H9 (cell line): ENCODE results near the gene HTR1A. TPM values are rescaled to one million over a fixed set of nuclear protein-coding genes. Genes with fewer than 3 reads are reported as not detected.

Experiments used
- DNase-seq: peaks from one replicate; pipeline ENCODE4 v3.0.0-alpha.2; 2017
- H2AFZ ChIP-seq: one replicate; pipeline ENCODE4 v1.6.1; 2013; ENCODE audit warnings: mild to moderate bottlenecking, low read length, control low read depth, moderate library complexity
- H2AK5ac ChIP-seq: 2 replicates; pipeline ENCODE4 v1.6.1; 2013; ENCODE audit warnings: low read length, control low read depth, mixed read lengths; ENCODE audit not compliant: insufficient read length
- H2BK120ac ChIP-seq: one replicate; pipeline ENCODE4 v1.6.1; 2013; ENCODE audit warnings: low read depth, mild to moderate bottlenecking, low read length, control low read depth, inconsistent platforms; ENCODE audit not compliant: poor library complexity, severe bottlenecking
- H2BK12ac ChIP-seq: 2 replicates; pipeline ENCODE4 v1.6.1; 2013; ENCODE audit warnings: low read length, control low read depth, mixed read lengths, low read depth; ENCODE audit not compliant: insufficient read length
- H2BK15ac ChIP-seq: 2 replicates; pipeline ENCODE4 v1.6.1; 2013; ENCODE audit warnings: low read depth, low read length, control low read depth
- H2BK20ac ChIP-seq: one replicate; pipeline ENCODE4 v1.6.1; 2013; ENCODE audit warnings: low read depth, mild to moderate bottlenecking, low read length, control low read depth, inconsistent platforms; ENCODE audit not compliant: poor library complexity, severe bottlenecking
- H2BK5ac ChIP-seq: 2 replicates; pipeline ENCODE4 v1.6.1; 2013; ENCODE audit warnings: low read length, control low read depth, mixed read lengths; ENCODE audit not compliant: insufficient read length
- H3K14ac ChIP-seq: 2 replicates; pipeline ENCODE4 v1.6.1; 2013; ENCODE audit warnings: low read length, control low read depth; ENCODE audit not compliant: insufficient read depth
- H3K18ac ChIP-seq: 2 replicates; pipeline ENCODE4 v1.6.1; 2013; ENCODE audit warnings: low read depth, mild to moderate bottlenecking, mixed read lengths, low read length, control low read depth; ENCODE audit not compliant: insufficient read length
- H3K23ac ChIP-seq: 2 replicates; pipeline ENCODE4 v1.6.1; 2013; ENCODE audit warnings: low read length, control low read depth, mixed read lengths, low read depth; ENCODE audit not compliant: insufficient read length
- H3K23me2 ChIP-seq: 2 replicates; pipeline ENCODE4 v1.6.1; 2013; ENCODE audit warnings: low read depth, mild to moderate bottlenecking, mixed read lengths, low read length, control low read depth; ENCODE audit not compliant: insufficient read length, poor library complexity, severe bottlenecking
- H3K27ac ChIP-seq: 2 replicates; pipeline ENCODE4 v1.5.1; 2013; ENCODE audit warnings: low read length, control low read depth, mixed read lengths, low read depth; ENCODE audit not compliant: insufficient read length
- H3K27me3 ChIP-seq: 2 replicates; pipeline ENCODE4 v1.6.1; 2013; ENCODE audit warnings: low read length, control low read depth, inconsistent platforms; ENCODE audit not compliant: insufficient read depth
- H3K4ac ChIP-seq: 2 replicates; pipeline ENCODE4 v1.6.1; 2013; ENCODE audit warnings: low read depth, mild to moderate bottlenecking, control low read depth, inconsistent platforms, low read length, moderate library complexity
- H3K4me1 ChIP-seq: 2 replicates; pipeline ENCODE4 v1.6.1; 2013; ENCODE audit warnings: low read length, control low read depth, inconsistent platforms; ENCODE audit not compliant: insufficient read depth
- H3K4me2 ChIP-seq: 2 replicates; pipeline ENCODE4 v1.6.1; 2013; ENCODE audit warnings: low read length, control low read depth, mixed read lengths; ENCODE audit not compliant: insufficient read length, insufficient read depth
- H3K56ac ChIP-seq: 2 replicates; pipeline ENCODE4 v1.6.1; 2013; ENCODE audit warnings: low read depth, mild to moderate bottlenecking, mixed read lengths, low read length, control low read depth; ENCODE audit not compliant: insufficient read length
- H3K79me1 ChIP-seq: 2 replicates; pipeline ENCODE4 v1.6.1; 2013; ENCODE audit warnings: low read depth, mild to moderate bottlenecking, moderate library complexity, low read length, control low read depth, inconsistent platforms; ENCODE audit not compliant: insufficient read depth, poor library complexity, severe bottlenecking
- H3K79me2 ChIP-seq: 2 replicates; pipeline ENCODE4 v1.6.1; 2013; ENCODE audit warnings: low read length, control low read depth, inconsistent platforms; ENCODE audit not compliant: insufficient read depth
- H3K9ac ChIP-seq: 2 replicates; pipeline ENCODE4 v1.6.1; 2013; ENCODE audit warnings: low read length, control low read depth, mixed read lengths; ENCODE audit not compliant: insufficient read length; ENCODE audit errors: extremely low read depth
- H3K9me3 ChIP-seq: one replicate; pipeline ENCODE4 v1.6.1; 2013; ENCODE audit warnings: low read depth, low read length, inconsistent platforms; ENCODE audit not compliant: control insufficient read depth
- H3T11ph ChIP-seq: one replicate; pipeline ENCODE4 v1.6.1; 2013; ENCODE audit warnings: mild to moderate bottlenecking, low read length, control low read depth, inconsistent platforms
- H4K20me1 ChIP-seq: one replicate; pipeline ENCODE4 v1.6.1; 2013; ENCODE audit not compliant: control insufficient read depth, insufficient read length, insufficient read depth
- H4K5ac ChIP-seq: 2 replicates; pipeline ENCODE4 v1.6.1; 2013; ENCODE audit warnings: low read depth, mild to moderate bottlenecking, mixed read lengths, low read length, control low read depth; ENCODE audit not compliant: insufficient read length
- H4K8ac ChIP-seq: replicated peaks from 2 replicates; pipeline ENCODE4 v1.6.1; 2013; ENCODE audit warnings: low read length, control low read depth, mixed read lengths, low read depth; ENCODE audit not compliant: insufficient read length
- H4K91ac ChIP-seq: 2 replicates; pipeline ENCODE4 v1.6.1; 2013; ENCODE audit warnings: low read depth, mild to moderate bottlenecking, moderate library complexity, mixed read lengths, low read length, control low read depth; ENCODE audit not compliant: insufficient read length
- H3K27ac Mint-ChIP-seq, 3 experiments: 2 replicates in 2 of 3; 3 replicates in 1 of 3; pipeline ENCODE4 v1.8.0; 2020 to 2021; ENCODE audit warnings: mixed read lengths in 3 of 3, mild to moderate bottlenecking in 1 of 3, moderate library complexity in 1 of 3
- H3K27me3 Mint-ChIP-seq: 2 replicates; pipeline ENCODE4 v1.8.0; 2021; ENCODE audit warnings: low read depth, mild to moderate bottlenecking, moderate library complexity, mixed read lengths
- H3K36me3 Mint-ChIP-seq, 3 experiments: 2 replicates in 2 of 3; 3 replicates in 1 of 3; pipeline ENCODE4 v1.8.0; 2020 to 2021; ENCODE audit warnings: low read depth in 3 of 3, mixed read lengths in 3 of 3; ENCODE audit not compliant: insufficient read depth in 1 of 3
- H3K4me1 Mint-ChIP-seq, 2 experiments: 2 replicates each; pipeline ENCODE4 v1.8.0; 2020; ENCODE audit warnings: mixed read lengths in 2 of 2
- H3K4me3 Mint-ChIP-seq, 2 experiments: 2 replicates in 1 of 2; 3 replicates in 1 of 2; pipeline ENCODE4 v1.8.0; 2020 to 2021; ENCODE audit warnings: mild to moderate bottlenecking in 2 of 2, mixed read lengths in 2 of 2, moderate library complexity in 1 of 2
- H3K9me3 Mint-ChIP-seq, 2 experiments: 2 replicates in 1 of 2; 3 replicates in 1 of 2; pipeline ENCODE4 v1.8.0; 2020; ENCODE audit warnings: mild to moderate bottlenecking in 2 of 2, mixed read lengths in 2 of 2, moderate library complexity in 1 of 2
- CTCF ChIP-seq: fragments of 200-600 bp; sonication (generic); conservative IDR thresholded peaks from 3 replicates; pipeline ENCODE4 v1.8.0; 2021; ENCODE audit warnings: antibody characterized with exemption, mild to moderate bottlenecking
- WGBS: extraction: QIAGEN DNeasy Blood & Tissue Kit; methylation state at CpG from one replicate; pipeline ENCODE4 v1.1.7; 2013; ENCODE audit warnings: missing lambda C conversion rate, low lambda C conversion rate, mixed read lengths; ENCODE audit not compliant: insufficient read length; ENCODE audit errors: extremely low coverage; 5-methylcytosine and 5-hydroxymethylcytosine counted together
- total RNA-seq: library from RNA; stranded (reverse); gene quantifications from 2 replicates; pipeline ENCODE4 v1.2.1, GENCODE V29; 2021

HTR1A gene
- total RNA-seq, 1 experiment from 2014 or later = 0.79 TPM

- no CpG with 5 or more reads among the region's 7 CpGs for WGBS
- no peak overlapping the region for H2AK5ac ChIP-seq
- peak overlapping the region; percentile 48 for H3K18ac ChIP-seq
- H3K27me3 ChIP-seq = no peaks in the 10 kb centered on the region
- H2BK20ac ChIP-seq = peak overlapping the region; percentile 45
- H4K8ac ChIP-seq = no peak overlapping the region
- H4K20me1 ChIP-seq = no peaks in the 10 kb centered on the region
- H2BK120ac ChIP-seq = no peak overlapping the region
- H3K4me1 Mint-ChIP-seq = peaks cover 17 to 19% of the 10 kb centered on the region in 2 experiments
- H3K27ac Mint-ChIP-seq = 0 out of 7 replicates have a peak overlapping the region, but pooled peaks of 1 of the 3 experiments have one; percentile 19
- H2BK12ac ChIP-seq = no peak overlapping the region
- H2BK5ac ChIP-seq = no peak overlapping the region
- no peak overlapping the region for H4K91ac ChIP-seq
- no peaks in the 10 kb centered on the region for H3K9me3 ChIP-seq
- no peaks in the 10 kb centered on the region for H3K27me3 Mint-ChIP-seq
- H2BK15ac ChIP-seq = no peak overlapping the region
- H3K79me1 ChIP-seq = no peaks in the 10 kb centered on the region
- H4K5ac ChIP-seq = no peak overlapping the region
- H3K23me2 ChIP-seq = no peaks in the 10 kb centered on the region
- H3K4me1 ChIP-seq = no peaks in the 10 kb centered on the region
- no peak overlapping the region for H3K4ac ChIP-seq
- H3K27ac ChIP-seq = no peak overlapping the region
- no peak overlapping the region for H3K4me3 Mint-ChIP-seq
- no peak for DNase-seq
- no peak overlapping the region for H3T11ph ChIP-seq
- H3K23ac ChIP-seq = no peak overlapping the region
- no peak overlapping the region for H3K9ac ChIP-seq
- no peak overlapping the region for H3K14ac ChIP-seq
- no peaks in the 10 kb centered on the region for H3K79me2 ChIP-seq
- TF ChIP-seq CTCF = no peak
- no peak overlapping the region for H3K56ac ChIP-seq
- peaks cover 0 to 2% of the 10 kb centered on the region in 2 experiments; a peak in 1 of 5 replicates for H3K9me3 Mint-ChIP-seq
- H2AFZ ChIP-seq = no peak overlapping the region
- no peak overlapping the region for H3K4me2 ChIP-seq
- H3K36me3 Mint-ChIP-seq = no peaks in the 10 kb centered on the region; a peak in 1 of 7 replicates
These were observed 42.3 kb downstream of the HTR1A start for GRCh38 chr5:63919763-63920478.
